Epithelial cell of esophagus (primary cell): Measurements from ENCODE around the gene MTG1.

Experiments
- DNase-seq: peaks from one replicate; pipeline ENCODE4 v3.0.0; 2010; ENCODE audit warnings: low read depth
- H3K4me3 ChIP-seq: 2 replicates; pipeline ENCODE4 v1.5.1; 2011; ENCODE audit warnings: mild to moderate bottlenecking, low read length, control low read depth
- TF ChIP-seq, protein P1 (sequence below): IDR thresholded peaks from 2 replicates; pipeline ENCODE4 v1.5.1; 2011; ENCODE audit warnings: low read depth, mild to moderate bottlenecking, low read length, control low read depth, inconsistent platforms; ENCODE audit not compliant: insufficient read depth; ENCODE audit errors: missing control alignments

Gene MTG1

GRCh38 chr10:133452453-133452852 lies 58.5 kb downstream of the MTG1 start:
- no peak for DNase-seq
- TF ChIP-seq, protein P1, sequence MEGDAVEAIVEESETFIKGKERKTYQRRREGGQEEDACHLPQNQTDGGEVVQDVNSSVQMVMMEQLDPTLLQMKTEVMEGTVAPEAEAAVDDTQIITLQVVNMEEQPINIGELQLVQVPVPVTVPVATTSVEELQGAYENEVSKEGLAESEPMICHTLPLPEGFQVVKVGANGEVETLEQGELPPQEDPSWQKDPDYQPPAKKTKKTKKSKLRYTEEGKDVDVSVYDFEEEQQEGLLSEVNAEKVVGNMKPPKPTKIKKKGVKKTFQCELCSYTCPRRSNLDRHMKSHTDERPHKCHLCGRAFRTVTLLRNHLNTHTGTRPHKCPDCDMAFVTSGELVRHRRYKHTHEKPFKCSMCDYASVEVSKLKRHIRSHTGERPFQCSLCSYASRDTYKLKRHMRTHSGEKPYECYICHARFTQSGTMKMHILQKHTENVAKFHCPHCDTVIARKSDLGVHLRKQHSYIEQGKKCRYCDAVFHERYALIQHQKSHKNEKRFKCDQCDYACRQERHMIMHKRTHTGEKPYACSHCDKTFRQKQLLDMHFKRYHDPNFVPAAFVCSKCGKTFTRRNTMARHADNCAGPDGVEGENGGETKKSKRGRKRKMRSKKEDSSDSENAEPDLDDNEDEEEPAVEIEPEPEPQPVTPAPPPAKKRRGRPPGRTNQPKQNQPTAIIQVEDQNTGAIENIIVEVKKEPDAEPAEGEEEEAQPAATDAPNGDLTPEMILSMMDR, result no peak
- H3K4me3 ChIP-seq, result no peak overlapping the region

GRCh38 chr10:133453516-133454203 lies 59.7 kb downstream of the MTG1 start, which contains the start of gene SCART1:
Gene SCART1, plus strand, starts transcription at chr10:133453945. Its CDS starts 53 bp downstream, at chr10:133453998.
- DNase-seq, result no peak
- no peak within 1 kb of the TSS for H3K4me3 ChIP-seq
- TF ChIP-seq, protein P1, result no peak

DNA sequence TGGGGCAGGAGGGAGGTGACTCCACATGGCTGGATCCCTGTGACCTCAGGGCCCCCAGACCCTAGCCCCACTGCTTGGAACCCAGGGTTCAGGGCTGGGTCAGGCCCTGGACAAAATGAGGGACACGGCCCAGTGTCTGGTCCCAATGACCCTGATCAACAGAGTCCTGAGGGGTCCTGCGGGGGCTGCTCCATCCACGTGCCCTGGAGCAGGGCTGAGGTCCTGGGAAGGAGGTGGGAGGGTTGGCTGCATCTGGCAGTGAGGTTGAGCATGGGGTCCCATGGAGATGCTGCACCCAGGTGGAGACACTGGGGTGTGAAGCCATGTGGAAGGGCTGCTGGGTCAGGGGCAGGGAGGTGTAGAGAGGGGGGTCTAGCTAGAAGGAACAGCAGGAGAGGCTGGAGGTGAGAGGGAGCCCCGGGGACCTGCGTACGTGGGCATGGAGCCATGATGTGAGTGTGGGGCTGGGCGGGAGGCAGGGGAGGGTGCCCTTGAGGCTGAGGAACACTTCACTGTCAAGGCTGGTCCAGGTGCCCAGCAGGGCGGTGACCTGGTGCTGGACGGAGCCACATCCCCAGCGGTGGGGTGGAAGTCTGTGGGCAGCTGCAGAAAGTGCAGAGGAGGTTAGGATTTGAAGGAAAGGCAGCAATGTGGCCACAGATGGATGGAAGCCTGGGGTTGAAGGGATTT lies 60.4 kb downstream of the MTG1 start:
- TF ChIP-seq, protein P1, result no peak
- no peak overlapping the region for H3K4me3 ChIP-seq
- no peak for DNase-seq

DNA sequence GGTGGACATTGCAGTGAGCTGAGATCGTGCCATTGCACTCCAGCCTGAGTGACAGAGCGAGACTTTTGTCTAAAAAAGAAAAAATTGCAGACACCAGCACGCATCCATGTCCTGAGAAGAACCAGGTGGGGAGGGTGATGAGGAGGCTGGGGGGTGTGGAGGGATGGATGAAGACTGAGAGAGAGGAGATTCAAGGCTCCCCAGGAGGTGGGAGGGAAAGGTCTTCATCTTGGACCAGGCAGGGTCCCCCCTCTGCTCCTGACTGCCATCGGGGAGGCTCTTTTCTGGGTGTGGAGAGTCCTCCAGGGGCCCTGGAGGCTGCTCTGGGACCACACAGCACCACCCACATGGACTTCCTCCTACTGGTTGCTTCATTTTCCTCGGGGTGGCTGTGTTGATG lies 61.2 kb downstream of the MTG1 start:
- no peak overlapping the region for H3K4me3 ChIP-seq
- TF ChIP-seq, protein P1, result no peak
- no peak for DNase-seq

GRCh38 chr10:133455611-133456031 lies 61.7 kb downstream of the MTG1 start:
- TF ChIP-seq, protein P1, result no peak
- no peak overlapping the region for H3K4me3 ChIP-seq
- no peak for DNase-seq

DNA sequence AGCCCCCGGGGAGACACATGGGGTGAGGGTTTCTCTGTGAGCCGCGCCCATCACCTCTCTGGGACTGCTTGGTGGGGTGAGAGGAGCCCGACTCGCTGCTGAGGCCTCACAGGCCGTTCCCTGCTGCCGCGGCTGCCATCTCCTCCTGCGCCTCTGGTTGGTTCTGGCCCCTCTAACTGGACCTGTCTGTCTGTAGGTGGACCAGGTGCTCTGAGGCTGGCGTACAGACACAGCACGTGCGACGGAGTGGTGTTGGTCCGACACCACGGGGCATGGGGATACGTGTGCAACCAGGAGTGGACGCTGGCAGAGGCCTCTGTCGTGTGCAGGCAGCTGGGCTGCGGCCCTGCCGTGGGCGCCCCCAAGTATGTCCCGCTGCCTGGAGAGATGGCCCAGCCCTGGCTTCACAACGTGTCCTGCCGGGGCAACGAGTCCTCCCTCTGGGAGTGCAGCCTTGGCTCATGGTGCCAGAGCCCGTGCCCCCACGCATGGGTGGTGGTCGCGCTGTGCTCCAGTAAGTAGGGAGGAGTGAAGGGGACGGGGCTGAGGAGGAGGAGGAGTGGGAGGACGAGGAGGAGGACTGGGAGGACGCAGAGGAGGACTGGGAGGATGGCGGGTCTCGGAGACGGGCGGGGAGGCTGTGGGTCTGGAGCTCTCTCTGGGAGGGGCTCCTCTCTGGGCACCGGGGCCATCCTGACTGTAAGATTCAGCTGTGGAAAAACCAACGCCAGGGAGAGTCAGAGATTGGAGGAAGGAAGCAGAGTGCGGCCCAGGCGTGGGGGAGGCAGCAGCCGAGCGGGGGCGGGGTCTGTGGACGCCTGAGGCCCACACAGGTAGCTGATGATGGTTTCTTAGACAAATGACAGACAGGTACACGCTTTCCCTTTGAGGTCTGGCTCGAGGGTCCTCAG lies 62.3 kb downstream of the MTG1 start:
- DNase-seq, result no peak
- H3K4me3 ChIP-seq, result no peak overlapping the region
- TF ChIP-seq, protein P1, result no peak
